Neural progenitor cell (in vitro differentiated cells): Measurements from ENCODE around the gene NAA40.
A peak's percentile ranks its signal among the peaks of the same experiment; 100 is the strongest.

ENCODE experiments used
- CTCF ChIP-seq: fragments of 200-600 bp; sonication (generic); IDR thresholded peaks from 2 replicates; pipeline ENCODE4 v1.5.1; 2017; ENCODE audit warnings: antibody characterized with exemption, mild to moderate bottlenecking
- EZH2 ChIP-seq: fragments of 200-600 bp; sonication (generic); IDR thresholded peaks from 2 replicates; pipeline ENCODE4 v1.6.1; 2017; ENCODE audit warnings: antibody characterized with exemption, mild to moderate bottlenecking, moderate library complexity
- EZH2phosphoT487 ChIP-seq: fragments of 200-600 bp; sonication (generic); IDR thresholded peaks from 2 replicates; pipeline ENCODE4 v1.6.1; 2017; ENCODE audit warnings: antibody characterized with exemption

GRCh38 chr11:63915961-63916836 lies 22.6 kb upstream of the NAA40 start:
- TF ChIP-seq CTCF, result peak; percentile 79
- no peak for TF ChIP-seq EZH2
- TF ChIP-seq EZH2phosphoT487, result no peak
